Heart right ventricle (tissue), 16 donors: ENCODE data around the gene RAB10. TPM values are rescaled to one million over a fixed set of nuclear protein-coding genes. Genes with fewer than 3 reads are reported as not detected.

Experiments used
- ATAC-seq, 8 donors: fragments of 200-7000 bp; cut with Tn5 transposase; one replicate each; pipeline ENCODE4 v1.9.1; 2020; ENCODE audit warnings: mild to moderate bottlenecking in 8 of 8, moderate library complexity in 8 of 8, moderate number of reproducible peaks in 1 of 8
- DNase-seq, 2 donors: peaks; one replicate each; pipeline ENCODE4 v3.0.0-alpha.2; 2020
- H3K27ac ChIP-seq, 10 donors: fragments of 200-600 bp; sonication (generic) in 2 of 10; one replicate each; pipeline versions ENCODE4 v1.5.0 to v1.8.0; 2020 to 2022; ENCODE audit warnings: mild to moderate bottlenecking in 3 of 10
- H3K27me3 ChIP-seq, 7 donors: fragments of 200-600 bp; one replicate each; pipeline ENCODE4 v1.8.0; 2021 to 2022; ENCODE audit warnings: mild to moderate bottlenecking in 2 of 7
- H3K36me3 ChIP-seq, 9 donors: fragments of 200-600 bp; sonication (generic) in 1 of 9; one replicate each; pipeline versions ENCODE4 v1.5.0 to v1.8.0; 2020 to 2022; ENCODE audit warnings: mild to moderate bottlenecking in 2 of 9
- H3K4me1 ChIP-seq, 9 donors: fragments of 200-600 bp; sonication (generic) in 1 of 9; one replicate each; pipeline versions ENCODE4 v1.5.0 to v1.8.0; 2020 to 2022; ENCODE audit warnings: mild to moderate bottlenecking in 4 of 9
- H3K4me3 ChIP-seq, 10 donors: fragments of 200-600 bp; sonication (generic) in 2 of 10; one replicate each; pipeline versions ENCODE4 v1.5.0 to v1.8.0; 2020 to 2022; ENCODE audit warnings: mild to moderate bottlenecking in 7 of 10, moderate library complexity in 2 of 10
- H3K9me3 ChIP-seq, 11 donors: fragments of 200-600 bp in 10 of 11; sonication (generic) in 2 of 11; one replicate each; pipeline versions ENCODE4 v1.5.0 to v1.8.0; 2013 to 2022; ENCODE audit warnings: mild to moderate bottlenecking in 2 of 11, control low read depth in 1 of 11, moderate library complexity in 1 of 11
- CTCF ChIP-seq, 9 donors: fragments of 200-600 bp; sonication (generic) in 2 of 9; IDR thresholded peaks; one replicate each; pipeline versions ENCODE4 v1.5.0 to v1.8.0; 2021 to 2022; ENCODE audit warnings: antibody characterized with exemption in 9 of 9, mild to moderate bottlenecking in 5 of 9, moderate library complexity in 1 of 9
- WGBS, 2 donors: extraction: QIAGEN DNeasy Blood & Tissue Kit; methylation state at CpG; one replicate each; pipeline ENCODE4 v1.1.7; 2013; ENCODE audit warnings: inconsistent platforms in 1 of 2; 5-methylcytosine and 5-hydroxymethylcytosine counted together
- intact Hi-C, 10 donors: fragments of 100-400 bp; cut with DNase I; formaldehyde crosslinking; loops; one replicate each; pipeline versions ENCODE4 v1.11.1 to v1.14.2; 2022
- polyA plus RNA-seq, 2 donors: library from polyadenylated mRNA; stranded (reverse); fragments of 200-250 nt; gene quantifications; one replicate each; pipeline ENCODE4 v1.2.3, GENCODE V29; 2013
- total RNA-seq, 10 donors: library from RNA; stranded (reverse); fragmentation: NEBNext Ultra II Directional in 3 of 10; extraction: Animal tissue kit (Norgen Biotek cat#: 25700) in 3 of 10; gene quantifications; one replicate each; pipeline versions ENCODE4 v1.2.1 to v1.2.4, GENCODE V29; 2021 to 2023
- donor health status: Arrhythmogenic right ventricular cardiomyopathy.
- donor health status: ischemic (EF 13 %, LVEDD 7.1; RV severe dilation, severe dysfunction).
- donor health status: healthy with polysubstance abuse.
- donor health status: DM: no; HTN: yes; CAD: no.
- donor health status: DM: no; HTN: no; CAD: no.
- donor health status: ischemic (EF 25% LVEDD 6.9; RV normal size, moderate dysfunction).
- donor health status: ischemic (EF 25% LVEDD 5.7; RV mildly dilated, moderate dysfunction).
- donor health status: healthy.
- donor health status: DM: yes; HTN: yes; CAD: no.
- donor health status: Ischemic cardiomyopathy.
- donor health status: ischemic (EF 35%, LVEDD 5.7; RV mildly dilated, moderate dysfunction).
- donor health status: nonischemic (EF 11% LVEDD 7.7; RV severe dilation, severe dysfunction).
- donor health status: DM: yes; HTN: yes; CAD: no.
- donor health status: PGD.
- donor health status: ischemic (EF 29% LVEDD 5.4; RV normal size, mild dysfunction).
- donor health status: nonischemic (EF 23%, LVEDD 6.1; RV moderate dilation, normal function).

RAB10 gene
- total and polyA plus RNA-seq, 12 donors: 32.2 to 110 (median 94.2) TPM

DNA sequence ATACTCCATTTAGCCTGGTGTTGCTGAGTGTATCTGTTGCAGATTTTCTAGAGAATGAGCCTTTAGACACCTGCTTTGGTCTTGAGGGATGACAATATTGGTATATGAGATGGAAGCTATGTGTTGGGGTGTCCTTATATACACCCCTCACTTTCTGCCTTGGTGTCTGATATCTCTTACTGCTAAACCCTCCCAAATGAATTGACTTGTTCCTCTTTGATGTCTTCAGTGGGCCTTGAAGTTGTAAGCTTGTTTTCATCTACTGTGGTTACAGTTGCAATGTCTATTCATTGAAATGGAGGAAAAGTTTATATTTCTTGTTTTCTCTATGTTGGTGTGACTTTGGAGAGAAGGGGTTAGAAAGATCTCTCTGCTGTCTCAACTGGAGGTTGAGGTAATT, 18.9 kb downstream of the RAB10 start:
- TF ChIP-seq CTCF (IDR thresholded peaks at IDR 0.05): no peak
- no peak for DNase-seq
- Histone ChIP-seq H3K27me3 (no peaks in the 10 kb centered on the region), H3K4me3 (no peak overlapping the region), H3K27ac (peak overlapping the region in 1 of 10 donors; percentile 3), H3K9me3 (no peaks in the 10 kb centered on the region), H3K4me1 (peaks cover 0 to 69% (median 29%) of the 10 kb centered on the region in 9 donors), H3K36me3 (peaks cover 0 to 6% (median 0%) of the 10 kb centered on the region in 9 donors)
- ATAC-seq: no peak
- intact Hi-C loops: no loop called here

GRCh38 chr2:26054598-26055348, 20.9 kb downstream of the RAB10 start:
- Histone ChIP-seq H3K4me1 (peaks cover 0 to 62% (median 23%) of the 10 kb centered on the region in 9 donors), H3K27ac (no peak overlapping the region), H3K4me3 (no peak overlapping the region), H3K9me3 (no peaks in the 10 kb centered on the region), H3K36me3 (peaks cover 0 to 6% (median 0%) of the 10 kb centered on the region in 9 donors), H3K27me3 (no peaks in the 10 kb centered on the region)
- no peak for DNase-seq
- no peak for TF ChIP-seq CTCF (IDR thresholded peaks at IDR 0.05)
- intact Hi-C loops: no loop called here
- ATAC-seq: no peak
- 83 to 86% methylated on average over 4 of the region's 4 CpGs for WGBS, 2 donors

DNA sequence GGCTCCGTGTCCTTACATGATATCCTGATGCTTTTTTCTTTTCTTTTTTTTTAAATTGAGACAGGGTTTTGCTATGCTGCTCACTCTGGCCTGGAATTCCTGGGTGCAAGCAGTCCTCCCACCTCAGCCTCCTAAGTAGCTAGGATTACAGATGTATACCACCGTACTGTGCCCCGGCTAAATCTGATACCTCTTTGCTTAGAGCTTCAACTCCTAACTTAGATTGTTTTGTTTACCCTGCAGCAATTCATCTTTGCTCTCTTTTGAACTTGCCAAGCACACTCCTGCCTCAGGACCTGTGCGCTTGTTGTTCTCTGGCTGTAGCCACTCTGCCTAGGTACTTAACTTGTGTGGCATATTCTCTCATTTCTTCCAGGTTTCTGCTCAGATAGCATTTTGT, 24.5 kb downstream of the RAB10 start:
- H3K9me3 ChIP-seq: no peaks in the 10 kb centered on the region
- no peak for TF ChIP-seq CTCF (IDR thresholded peaks at IDR 0.05)
- 93 to 94% methylated on average over 4 of the region's 4 CpGs for WGBS, 2 donors
- intact Hi-C loops: no loop called here
- DNase-seq: no peak
- H3K36me3 ChIP-seq: peaks cover 0 to 32% (median 3%) of the 10 kb centered on the region in 9 donors
- no peak overlapping the region for H3K4me3 ChIP-seq
- ATAC-seq: no peak
- no peak overlapping the region for H3K27ac ChIP-seq
- H3K4me1 ChIP-seq: peaks cover 0 to 43% (median 18%) of the 10 kb centered on the region in 9 donors
- no peaks in the 10 kb centered on the region for H3K27me3 ChIP-seq

- peaks cover 0 to 43% (median 14%) of the 10 kb centered on the region in 9 donors for H3K4me1 ChIP-seq
- intact Hi-C loops: no loop called here
- 57 to 58% methylated on average over 3 of the region's 3 CpGs for WGBS, 2 donors
- ATAC-seq (no peak), DNase-seq (no peak)
- no peak overlapping the region for H3K27ac ChIP-seq
- H3K27me3 ChIP-seq: no peaks in the 10 kb centered on the region
- no peak overlapping the region for H3K4me3 ChIP-seq
- TF ChIP-seq CTCF (IDR thresholded peaks at IDR 0.05): no peak
- H3K9me3 ChIP-seq: no peaks in the 10 kb centered on the region
- peaks cover 0 to 32% (median 3%) of the 10 kb centered on the region in 9 donors for H3K36me3 ChIP-seq
Observed at GRCh38 chr2:26059542-26059941, 25.7 kb downstream of the RAB10 start.
